Inferior parietal cortex (tissue), 1 donor: ENCODE data around the gene HES3.

Source experiments
- DNase-seq: peaks from one replicate; pipeline ENCODE4 v3.0.0-alpha.2; 2016; ENCODE audit errors: extremely low spot score

The HES3 gene

DNA sequence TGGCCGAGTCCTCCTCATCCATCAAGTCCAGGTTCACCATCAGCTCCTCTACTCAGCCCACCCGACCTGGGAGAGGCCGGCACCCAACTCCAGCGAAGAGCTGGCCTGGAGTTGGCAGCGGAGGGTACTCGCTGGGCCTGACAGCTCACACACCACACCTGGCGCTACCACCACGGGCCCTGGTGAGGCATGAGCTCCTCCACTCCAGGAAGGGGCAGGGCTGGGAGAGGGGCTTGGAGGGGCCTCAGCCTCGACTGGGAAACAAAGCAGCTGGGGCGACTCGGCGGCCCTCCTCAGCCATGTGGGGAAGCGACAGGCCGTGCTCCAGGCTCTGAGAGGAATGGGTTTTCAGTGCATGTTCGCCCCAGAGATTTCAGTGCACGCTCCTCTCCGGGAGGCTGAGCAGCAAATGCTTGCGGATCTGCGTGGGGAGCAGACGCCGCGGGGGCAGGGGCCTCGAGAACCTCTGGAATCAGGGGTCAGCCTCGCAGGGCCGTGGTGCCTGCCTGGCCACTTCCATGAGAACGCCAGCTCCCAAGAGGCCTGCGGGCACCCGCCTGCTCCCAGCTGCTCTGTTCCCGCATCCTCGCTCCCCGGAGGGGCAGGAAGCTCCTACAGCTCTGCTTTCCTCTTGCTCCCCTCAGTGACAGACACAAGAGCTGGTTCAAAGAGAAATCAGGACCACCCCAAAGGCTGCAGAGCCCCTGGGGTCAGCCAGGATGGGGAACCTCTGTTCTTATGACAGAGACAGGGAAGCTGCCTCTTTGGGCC, 35.8 kb downstream of the HES3 start:
- DNase-seq = no peak

DNA sequence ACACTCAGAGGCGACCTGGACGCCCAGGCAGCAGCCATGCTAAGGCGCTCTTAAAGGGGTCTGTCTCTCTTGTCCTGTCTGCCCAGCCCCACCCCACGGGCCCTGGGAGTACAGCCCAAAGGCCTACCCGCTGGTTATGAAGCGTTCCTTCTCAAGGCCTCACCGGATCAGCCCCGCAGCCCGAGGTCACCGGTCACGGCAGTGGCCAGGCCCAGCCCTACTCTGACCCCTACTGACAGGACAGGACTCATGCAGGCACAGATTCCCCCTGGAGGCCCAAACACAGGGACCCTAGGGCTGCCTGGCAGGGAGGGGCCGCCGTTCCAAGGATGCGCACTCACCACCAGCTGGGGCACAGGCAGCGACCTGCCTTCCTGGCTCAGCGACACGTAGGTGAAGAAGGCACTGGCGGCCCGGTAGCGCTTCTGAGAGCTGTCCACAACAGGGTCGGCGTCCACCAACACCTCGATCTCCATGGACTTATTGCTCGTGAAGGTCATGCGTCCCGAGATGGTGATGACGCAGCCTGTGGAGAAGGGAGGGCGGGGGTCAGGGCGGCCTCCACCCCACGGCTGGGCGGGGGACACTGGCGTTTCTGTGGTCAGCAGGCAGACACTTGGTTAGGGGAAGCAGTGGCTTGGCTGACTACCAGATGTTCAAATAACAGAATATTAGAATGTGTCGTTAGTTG, 36.9 kb downstream of the HES3 start:
- no peak for DNase-seq

DNA sequence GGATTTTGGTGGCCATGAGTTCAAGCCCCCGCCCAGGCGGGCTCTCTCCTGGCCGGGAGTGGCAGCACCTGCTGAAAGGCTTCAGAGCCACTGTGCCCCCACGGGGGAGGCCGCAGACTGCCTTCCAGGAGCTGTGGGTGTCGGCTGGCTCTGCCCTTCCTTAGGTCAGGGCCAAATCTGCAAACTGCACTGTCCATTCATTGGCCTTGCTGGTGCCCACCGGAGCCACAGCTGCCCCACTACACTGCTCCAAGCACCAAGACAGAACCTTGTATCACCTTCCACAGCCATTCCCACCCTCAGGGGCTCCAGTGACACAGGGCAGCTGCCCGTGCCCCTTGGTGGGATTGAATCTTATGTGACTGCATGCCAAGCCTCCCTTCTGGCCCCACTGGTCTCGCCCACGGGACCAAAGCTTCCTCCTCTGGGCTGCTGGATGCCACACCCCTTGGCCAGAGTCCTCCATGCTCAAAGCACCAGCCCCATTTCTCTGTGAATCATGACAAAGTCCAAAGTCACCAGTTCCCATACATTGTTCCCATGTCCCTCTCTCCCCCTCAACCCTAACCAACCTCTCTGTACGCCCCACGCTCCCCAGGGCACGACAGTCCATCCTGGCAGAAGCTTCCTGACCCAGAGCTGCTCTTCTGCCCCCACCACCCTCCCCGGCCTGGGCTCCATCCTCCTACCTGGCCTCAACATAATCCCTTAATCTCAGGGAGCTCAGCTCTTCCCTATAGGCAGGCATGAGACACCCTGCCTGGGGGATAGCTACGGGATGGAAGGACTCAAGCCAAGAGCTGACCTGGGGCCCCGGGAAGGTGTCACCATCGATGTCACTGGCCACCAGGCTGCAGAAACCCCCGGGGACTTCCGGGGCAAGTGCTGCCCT, 37.8 kb downstream of the HES3 start:
- no peak for DNase-seq

DNA sequence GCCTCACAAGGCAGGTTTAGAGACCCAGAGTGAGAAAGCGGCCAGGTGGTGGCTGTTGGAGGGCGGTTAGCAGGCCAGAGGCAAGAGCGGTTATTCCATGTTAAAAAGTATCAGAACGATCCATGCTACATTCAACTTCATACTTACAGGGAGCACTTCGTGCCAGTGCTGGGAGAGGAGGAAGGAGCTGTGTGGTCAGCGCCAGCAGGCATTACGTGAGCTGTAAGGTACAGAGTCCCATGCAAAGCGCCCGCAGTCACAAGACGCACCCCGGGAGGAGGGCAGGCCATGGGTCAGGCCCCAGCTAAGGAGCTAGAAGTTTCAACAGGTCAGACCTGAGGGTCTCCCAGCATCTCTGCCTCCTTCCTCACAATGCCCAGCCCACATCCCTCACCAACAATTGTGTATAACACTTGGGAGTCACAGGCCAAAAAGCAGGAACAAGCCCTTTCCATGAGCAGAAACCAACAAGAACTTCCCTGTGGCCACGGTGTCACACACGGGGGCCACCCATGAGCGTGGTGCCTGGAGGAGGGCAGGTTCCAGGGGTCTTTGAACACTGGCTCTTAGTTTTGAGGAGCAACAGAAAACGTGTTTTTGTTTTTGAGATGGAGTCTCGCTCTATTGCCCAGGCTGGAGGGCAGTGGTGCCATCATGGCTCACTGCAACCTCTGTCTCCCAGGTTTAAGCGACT, 38.7 kb downstream of the HES3 start:
- no peak for DNase-seq

DNA sequence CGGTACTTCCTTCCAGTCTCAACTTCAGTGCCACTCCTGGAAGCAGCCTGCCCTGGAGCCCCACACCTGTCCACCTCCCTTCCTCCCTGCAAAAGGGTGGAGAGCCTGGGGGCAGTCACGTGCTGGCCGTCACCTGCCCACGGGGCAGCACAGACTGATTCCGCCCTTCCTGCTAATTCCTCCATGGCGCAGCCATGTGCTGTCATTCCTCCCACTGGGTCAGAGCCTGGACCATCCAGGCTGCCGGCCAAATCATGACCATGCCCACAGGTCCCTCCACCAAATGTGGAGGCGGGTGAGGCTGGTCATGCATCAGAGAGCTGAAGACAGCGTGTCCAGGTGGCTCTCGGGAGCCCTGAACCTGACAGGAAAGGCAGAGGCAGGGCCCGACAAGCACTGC, 41.4 kb downstream of the HES3 start:
- DNase-seq = no peak

DNA sequence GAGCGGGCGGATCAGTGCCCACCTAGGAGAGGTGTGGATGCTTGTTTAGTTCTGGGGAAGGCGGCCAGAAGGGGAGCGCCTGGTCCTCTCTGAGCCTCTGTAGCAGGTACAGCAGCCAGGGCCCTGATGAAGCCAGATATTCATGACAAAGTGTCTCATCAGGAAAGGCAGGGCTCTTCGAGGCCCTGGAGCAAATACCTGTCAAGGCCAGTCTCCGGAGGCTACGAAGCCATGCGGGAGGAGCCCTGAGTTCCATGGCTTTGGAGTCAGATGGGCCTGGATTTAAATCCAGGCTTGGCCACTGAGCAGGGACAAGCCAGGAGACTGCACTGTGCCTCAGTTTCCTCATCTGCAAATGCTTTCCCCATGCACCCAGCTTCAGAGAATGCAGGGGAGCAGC, 42.3 kb downstream of the HES3 start:
- DNase-seq = no peak

DNA sequence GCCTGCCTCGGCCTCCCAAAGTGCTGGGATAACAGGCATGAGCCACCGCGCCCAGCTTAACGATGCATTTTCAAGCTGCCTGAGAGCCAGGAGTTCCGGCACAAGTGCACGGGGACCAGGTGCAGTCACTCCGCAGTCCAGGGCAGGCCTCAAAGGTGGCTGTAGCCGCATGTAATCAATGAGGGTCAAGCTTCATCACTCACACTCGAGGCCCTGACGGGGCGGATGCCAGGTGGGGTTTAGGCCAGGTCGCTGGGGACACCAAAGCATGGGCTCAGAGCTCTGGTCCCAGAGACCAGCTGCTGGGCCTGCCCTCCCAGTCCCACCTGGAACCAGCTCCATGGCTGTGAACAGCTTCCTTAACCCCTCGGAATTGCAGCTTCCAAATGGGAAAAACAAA, 43.0 kb downstream of the HES3 start:
- DNase-seq = no peak

DNA sequence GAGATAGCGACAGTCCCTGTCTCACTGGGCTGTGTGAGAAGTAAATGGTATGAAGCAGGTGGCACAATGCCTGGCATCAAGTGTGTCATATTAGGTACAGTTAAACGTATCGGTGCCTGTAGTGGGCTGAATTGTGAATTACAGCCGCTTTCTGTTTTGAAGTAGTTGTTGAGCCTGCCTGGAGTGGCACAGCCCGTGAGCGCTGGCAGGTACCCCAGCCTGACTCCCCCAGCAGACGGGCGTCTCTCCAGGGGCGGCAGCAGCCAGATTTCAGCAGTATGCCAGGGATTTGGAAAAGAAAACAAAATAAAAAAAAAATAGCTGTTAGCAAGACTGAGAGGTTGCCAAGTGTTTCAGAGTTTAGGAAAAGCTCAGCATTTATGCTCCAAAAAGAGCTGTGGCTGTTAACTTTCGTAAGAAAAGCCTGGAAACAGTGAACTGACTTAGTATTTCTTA, 43.5 kb downstream of the HES3 start:
- peak; percentile 67 for DNase-seq

DNA sequence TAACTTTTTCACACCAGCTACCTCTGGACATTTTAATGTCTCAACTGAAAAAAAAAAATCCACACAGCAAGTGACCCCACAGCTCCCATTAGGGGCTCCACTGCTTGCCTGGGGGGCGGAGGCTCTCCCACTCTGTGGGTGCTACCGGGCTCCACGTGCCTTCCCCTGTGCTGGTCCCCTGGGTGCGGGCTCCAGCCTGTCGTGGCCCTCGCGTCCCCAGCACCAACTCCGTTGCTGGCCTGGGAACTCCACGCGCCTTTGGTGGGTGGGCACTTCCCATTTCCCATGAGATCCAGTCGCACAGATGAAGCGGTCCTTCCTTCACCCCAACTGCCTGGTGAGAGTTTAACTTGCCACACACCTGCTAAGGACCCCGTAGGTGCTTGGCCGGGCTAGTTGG, 44.0 kb downstream of the HES3 start:
- DNase-seq = no peak

DNA sequence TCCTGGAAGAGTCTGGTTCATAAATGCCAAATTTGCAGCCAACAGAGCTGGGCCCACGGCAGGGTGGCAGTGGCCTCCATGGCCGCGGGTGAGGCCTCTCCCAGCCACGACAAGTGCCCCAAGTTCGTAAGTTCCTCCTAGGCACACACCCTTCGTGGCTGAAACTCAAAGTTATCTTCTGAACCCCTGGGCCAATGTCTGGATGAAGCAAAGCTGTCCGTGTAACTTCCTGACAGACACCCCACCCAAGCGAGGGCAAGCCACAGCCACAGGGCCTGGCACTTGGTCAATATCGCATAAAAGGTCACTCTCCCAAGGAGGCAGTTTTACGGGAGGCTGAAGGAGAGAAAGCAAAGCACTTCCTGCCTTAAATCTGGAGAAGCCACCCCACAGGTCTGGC, 44.7 kb downstream of the HES3 start:
- no peak for DNase-seq

DNA sequence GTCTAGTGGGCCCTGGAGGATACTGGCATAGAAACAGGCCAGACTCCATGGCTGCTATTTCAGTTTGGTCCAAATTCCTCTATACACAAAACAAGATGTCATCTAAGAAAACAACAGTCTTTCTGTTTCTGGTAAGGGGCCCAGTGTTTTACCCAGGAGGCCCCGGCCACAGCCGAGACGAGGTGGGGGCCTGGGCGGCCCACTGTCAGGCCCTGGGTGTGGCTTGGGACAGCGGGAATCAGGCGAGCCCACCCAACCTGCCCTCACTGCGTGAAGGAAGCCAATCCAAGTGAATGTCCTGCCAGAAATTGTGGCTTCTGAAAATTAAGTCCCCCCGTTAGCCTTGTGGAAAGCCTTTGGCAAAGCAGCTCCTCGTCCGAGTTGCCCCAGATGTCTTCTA, 48.1 kb downstream of the HES3 start:
- no peak for DNase-seq

DNA sequence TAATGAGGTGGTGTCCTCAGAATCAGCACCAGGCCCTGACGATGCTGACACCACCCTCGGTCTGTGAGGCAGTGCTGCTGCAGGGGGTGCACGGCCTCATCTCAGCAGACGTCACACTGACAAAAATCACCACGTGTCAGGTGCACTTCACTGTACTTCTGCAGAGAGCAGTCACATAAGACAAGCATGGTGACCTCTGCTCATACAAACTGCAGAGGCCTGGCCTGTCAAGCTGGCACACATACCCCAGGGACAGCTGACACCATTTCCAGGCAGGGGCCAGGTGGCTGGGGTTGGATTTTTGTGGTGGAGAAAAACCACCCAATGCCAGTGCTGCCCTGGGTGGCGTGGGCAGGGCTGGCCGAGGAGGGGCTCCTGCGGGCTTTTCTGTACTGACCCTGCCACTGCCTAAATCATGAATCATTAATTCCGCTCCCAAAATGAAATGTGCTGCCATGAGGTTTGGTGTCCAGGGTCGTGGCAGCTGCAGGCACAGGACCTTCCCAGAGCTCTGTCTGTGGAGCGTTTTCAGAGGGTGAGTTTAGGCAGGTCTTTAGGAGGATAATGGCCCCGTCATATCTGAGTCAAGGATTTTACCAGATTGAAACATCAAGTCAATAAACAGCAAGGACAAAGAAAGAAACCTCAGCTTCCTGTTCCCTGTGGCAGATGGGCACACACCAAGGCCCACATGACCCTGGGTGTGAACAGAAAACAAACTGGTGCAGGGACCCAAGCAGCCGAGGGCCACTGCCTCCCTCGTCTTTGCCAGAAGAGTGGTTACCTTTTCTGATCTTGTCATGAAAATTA, 50.3 kb downstream of the HES3 start:
- DNase-seq = no peak

DNA sequence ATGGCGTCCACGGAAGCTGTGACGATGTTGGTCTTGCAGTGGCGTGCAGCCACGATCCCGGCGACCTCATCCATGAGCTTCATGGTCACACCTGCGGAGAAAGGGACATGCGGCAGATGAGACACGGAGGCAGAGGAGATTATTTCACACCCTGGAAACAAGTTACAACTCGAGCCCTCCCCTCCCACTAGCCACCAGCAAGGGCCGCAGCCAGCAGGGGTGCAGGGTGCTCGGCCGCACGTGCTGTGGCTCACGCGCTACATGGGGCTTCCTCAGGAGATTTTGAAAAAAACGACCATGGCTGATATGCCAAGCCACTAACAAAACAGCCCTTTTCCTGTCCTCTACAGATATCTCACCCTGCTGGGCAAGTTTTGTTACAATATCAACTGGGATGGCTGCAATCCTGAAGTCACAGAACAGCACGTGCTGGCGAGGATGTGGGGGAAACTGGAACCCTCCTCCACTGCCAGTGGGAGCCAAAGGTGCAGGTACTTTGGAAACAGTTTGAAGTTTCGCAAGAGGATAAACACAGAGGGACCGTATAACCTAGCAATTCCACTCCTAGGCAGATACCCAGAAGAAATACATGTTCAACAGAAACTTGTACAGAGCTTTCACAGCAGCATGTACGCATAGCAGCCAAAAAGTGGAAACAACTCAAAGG, 51.0 kb downstream of the HES3 start:
- no peak for DNase-seq
